SK-N-SH (cell line): ENCODE data around the gene SAG. TPM values are rescaled to one million over a fixed set of nuclear protein-coding genes. Genes with fewer than 3 reads are reported as not detected.

Experiments
- CTCF ChIA-PET: fragments of 300-600, 350-600 bp; formaldehyde crosslinking; extraction: SDS; loops from one replicate; lab custom pipeline; 2021; lab: Yijun Ruan, JAX
- POLR2A ChIA-PET: fragments of 350-600 bp; sonication (Branson Sonifier 250); formaldehyde crosslinking; extraction: SDS; loops from one replicate; lab custom pipeline; 2020; ENCODE audit warnings: antibody characterized with exemption, inconsistent platforms; lab: Yijun Ruan, JAX
- DNase-seq: peaks from one replicate; pipeline ENCODE4 v3.0.0; 2012
- H2AFZ ChIP-seq: fragments of 200-600 bp; sonication (generic); 2 replicates; pipeline ENCODE4 v1.8.1; 2016; ENCODE audit warnings: antibody characterized with exemption, mild to moderate bottlenecking, low read depth
- H3F3A ChIP-seq: fragments of 200-600 bp; sonication (generic); replicated peaks from 2 replicates; pipeline ENCODE3; 2016; ENCODE audit warnings: antibody characterized with exemption, mild to moderate bottlenecking; ENCODE audit not compliant: insufficient read depth
- H3K27ac ChIP-seq, 2 experiments: fragments of 200-500 bp in 1 of 2; fragments of 200-600 bp in 1 of 2; sonication (Bioruptor generic) in 1 of 2; sonication (generic), shearing (Covaris generic) in 1 of 2; 2 replicates each; pipeline versions ENCODE4 v1.5.1 to v1.6.1; 2014 to 2016; ENCODE audit warnings: low read depth in 2 of 2, inconsistent platforms in 1 of 2, low read length in 1 of 2, mild to moderate bottlenecking in 1 of 2, mixed read lengths in 1 of 2
- H3K27me3 ChIP-seq: fragments of 200-600 bp; sonication (generic), shearing (Covaris generic); 2 replicates; pipeline ENCODE4 v1.6.1; 2016; ENCODE audit warnings: mixed run types; ENCODE audit not compliant: insufficient read depth
- H3K36me3 ChIP-seq, 2 experiments: fragments of 200-500 bp in 1 of 2; fragments of 200-600 bp in 1 of 2; sonication (Bioruptor generic) in 1 of 2; sonication (generic) in 1 of 2; replicated peaks in 1 of 2; 2 replicates each; pipeline versions ENCODE3 to v1.5.1; 2014 to 2016; ENCODE audit warnings: low read length in 1 of 2, mild to moderate bottlenecking in 1 of 2; ENCODE audit not compliant: insufficient read depth in 2 of 2, control insufficient read depth in 1 of 2
- H3K4me1 ChIP-seq, 2 experiments: fragments of 200-500 bp in 1 of 2; fragments of 200-600 bp in 1 of 2; sonication (Bioruptor generic) in 1 of 2; sonication (generic), shearing (Covaris generic) in 1 of 2; 2 replicates each; pipeline versions ENCODE4 v1.5.1 to v1.6.1; 2014 to 2016; ENCODE audit warnings: low read depth in 1 of 2, low read length in 1 of 2, mixed run types in 1 of 2; ENCODE audit not compliant: insufficient read depth in 2 of 2, control insufficient read depth in 1 of 2
- H3K4me2 ChIP-seq: fragments of 200-600 bp; sonication (generic), shearing (Covaris generic); 2 replicates; pipeline ENCODE4 v1.6.1; 2017; ENCODE audit warnings: mixed run types
- H3K4me3 ChIP-seq, 2 experiments: fragments of 200-500 bp in 1 of 2; fragments of 200-600 bp in 1 of 2; sonication (Bioruptor generic) in 1 of 2; sonication (generic), shearing (Covaris generic) in 1 of 2; 2 replicates each; pipeline versions ENCODE4 v1.5.1 to v1.8.1; 2014 to 2016; ENCODE audit warnings: low read depth in 2 of 2, inconsistent platforms in 1 of 2, low read length in 1 of 2, mild to moderate bottlenecking in 1 of 2, mixed read lengths in 1 of 2, moderate library complexity in 1 of 2
- H3K79me2 ChIP-seq: fragments of 200-600 bp; sonication (generic); 2 replicates; pipeline ENCODE4 v1.8.1; 2017; ENCODE audit warnings: mild to moderate bottlenecking; ENCODE audit not compliant: insufficient read depth
- H3K9ac ChIP-seq: fragments of 200-600 bp; sonication (generic); 2 replicates; pipeline ENCODE4 v1.6.1; 2017; ENCODE audit warnings: mixed run types
- H3K9me2 ChIP-seq: fragments of 200-600 bp; sonication (generic); 2 replicates; pipeline ENCODE4 v1.6.1; 2017; ENCODE audit warnings: mixed run types
- H3K9me3 ChIP-seq: fragments of 200-600 bp; sonication (generic); 2 replicates; pipeline ENCODE4 v1.6.1; 2017; ENCODE audit warnings: mixed run types, mild to moderate bottlenecking, moderate library complexity
- H4K20me1 ChIP-seq: fragments of 200-600 bp; sonication (generic); 2 replicates; pipeline ENCODE4 v1.6.1; 2017; ENCODE audit warnings: mild to moderate bottlenecking, mixed run types; ENCODE audit not compliant: insufficient read depth
- CHD2 ChIP-seq: fragments of 150-350 bp; IDR thresholded peaks from 2 replicates; pipeline ENCODE4 v1.6.1; 2018; ENCODE audit warnings: low read length; ENCODE audit not compliant: partially characterized antibody
- FOSL2 ChIP-seq: IDR thresholded peaks from 2 replicates; pipeline ENCODE4 v1.4.0; 2012; ENCODE audit warnings: low read depth, mild to moderate bottlenecking, moderate library complexity, borderline replicate concordance
- IRF3 ChIP-seq: fragments of 150-350 bp; IDR thresholded peaks from 2 replicates; pipeline ENCODE4 v1.6.1; 2016; ENCODE audit warnings: mild to moderate bottlenecking, low read depth, low read length
- NRF1 ChIP-seq: IDR thresholded peaks from 2 replicates; pipeline ENCODE4 v1.6.1; 2012; ENCODE audit warnings: low read depth, mild to moderate bottlenecking, low read length
- PBX3 ChIP-seq: IDR thresholded peaks from 2 replicates; pipeline ENCODE4; 2012
- REST ChIP-seq: IDR thresholded peaks from 2 replicates; pipeline ENCODE4 v1.6.1; 2012; ENCODE audit warnings: mild to moderate bottlenecking, low read depth, low read length, moderate library complexity
- RXRA ChIP-seq: IDR thresholded peaks from 2 replicates; pipeline ENCODE4 v1.4.0; 2012; ENCODE audit warnings: low read depth, mild to moderate bottlenecking, borderline replicate concordance
- SIN3A ChIP-seq: IDR thresholded peaks from 2 replicates; pipeline ENCODE4 v1.6.1; 2012; ENCODE audit warnings: low read depth, mild to moderate bottlenecking, low read length, moderate library complexity, borderline replicate concordance
- TAF1 ChIP-seq: IDR thresholded peaks from 2 replicates; pipeline ENCODE4 v1.6.1; 2012; ENCODE audit warnings: low read depth, mild to moderate bottlenecking, low read length, moderate library complexity, borderline replicate concordance
- TCF12 ChIP-seq: IDR thresholded peaks from 2 replicates; pipeline ENCODE4 v1.4.0; 2012
- TEAD4 ChIP-seq: IDR thresholded peaks from 2 replicates; pipeline ENCODE4 v1.4.0; 2012; ENCODE audit warnings: mild to moderate bottlenecking, borderline replicate concordance; ENCODE audit not compliant: insufficient read depth
- YY1 ChIP-seq: IDR thresholded peaks from 2 replicates; pipeline ENCODE4 v1.4.0; 2012; ENCODE audit warnings: low read depth, mild to moderate bottlenecking
- WGBS: methylation state at CpG from one replicate; pipeline ENCODE4 v1.1.6; 2017; ENCODE audit warnings: low lambda C conversion rate; 5-methylcytosine and 5-hydroxymethylcytosine counted together
- polyA plus RNA-seq, 3 experiments: library from polyadenylated mRNA; depleted of rRNA; stranded (reverse); fragments of >200 nt; gene quantifications; 2 replicates each; pipeline ENCODE4 v1.2.3, GENCODE V29; 2012

Gene SAG
- polyA plus RNA-seq, 1 of the 3 experiments (the other 2 are of a cell fraction): not detected

- H3K27me3 ChIP-seq: no peaks in the 10 kb centered on the region
- H3K4me2 ChIP-seq: no peak overlapping the region
- H3K9me2 ChIP-seq: no peaks in the 10 kb centered on the region
- no peaks in the 10 kb centered on the region for H4K20me1 ChIP-seq
- peaks cover 54% of the 10 kb centered on the region for H3K79me2 ChIP-seq
- POLR2A ChIA-PET: no interaction called here
- no peaks in the 10 kb centered on the region for H3F3A ChIP-seq
- no peak overlapping the region for H3K9ac ChIP-seq
- H3K4me1 ChIP-seq: no peaks in the 10 kb centered on the region; a peak in 2 of 4 replicates
- no peak for DNase-seq
- H3K36me3 ChIP-seq: peaks cover 0 to 19% of the 10 kb centered on the region in 2 experiments
- no peak overlapping the region for H2AFZ ChIP-seq
- TF ChIP-seq SIN3A (no peak), FOSL2 (no peak)
- H3K9me3 ChIP-seq: no peaks in the 10 kb centered on the region; the same call in 1 of the 2 replicates
- CTCF ChIA-PET: no interaction called here
- 79% methylated on average over 2 of the region's 2 CpGs for WGBS
- no peak overlapping the region for H3K27ac ChIP-seq
- H3K4me3 ChIP-seq: no peak overlapping the region
Observed at GRCh38 chr2:233362742-233363141, 55.1 kb downstream of the SAG start.

GRCh38 chr2:233363744-233364235 lies 56.2 kb downstream of the SAG start:
- ChIA-PET CTCF (no interaction called here), POLR2A (no interaction called here)
- no peaks in the 10 kb centered on the region for H3F3A ChIP-seq
- no peak for TF ChIP-seq PBX3
- H3K4me1 ChIP-seq: no peaks in the 10 kb centered on the region; a peak in 2 of 4 replicates
- H2AFZ ChIP-seq: no peak overlapping the region
- no peak overlapping the region for H3K4me2 ChIP-seq
- H3K79me2 ChIP-seq: peaks cover 45% of the 10 kb centered on the region
- H4K20me1 ChIP-seq: no peaks in the 10 kb centered on the region
- H3K36me3 ChIP-seq: peaks cover 0 to 12% of the 10 kb centered on the region in 2 experiments
- no peak overlapping the region for H3K27ac ChIP-seq
- H3K9me3 ChIP-seq: no peaks in the 10 kb centered on the region; the same call in 1 of the 2 replicates
- no peak for DNase-seq
- no peaks in the 10 kb centered on the region for H3K27me3 ChIP-seq
- H3K9me2 ChIP-seq: no peaks in the 10 kb centered on the region
- no peak overlapping the region for H3K9ac ChIP-seq
- no peak overlapping the region for H3K4me3 ChIP-seq
- 96% methylated on average over 6 of the region's 6 CpGs for WGBS

- Histone ChIP-seq H3K36me3 (peaks cover 0 to 12% of the 10 kb centered on the region in 2 experiments), H3K9me2 (no peaks in the 10 kb centered on the region), H3K27me3 (no peaks in the 10 kb centered on the region), H3F3A (no peaks in the 10 kb centered on the region), H4K20me1 (no peaks in the 10 kb centered on the region), H3K9ac (no peak overlapping the region), H3K4me3 (no peak overlapping the region), H3K27ac (no peak overlapping the region), H3K9me3 (no peaks in the 10 kb centered on the region; the same call in 1 of the 2 replicates), H3K79me2 (peaks cover 40% of the 10 kb centered on the region), H3K4me1 (no peaks in the 10 kb centered on the region; a peak in 1 of 4 replicates), H2AFZ (no peak overlapping the region), H3K4me2 (no peak overlapping the region)
- ChIA-PET POLR2A (no interaction called here), CTCF (interaction anchor here (1.0 to 1.4 kb wide), 3 partner anchors 12 to 21 kb away, joined by 3 to 4 read pairs (median 3); no protein-coding TSS in a partner anchor)
- no peak for DNase-seq
- WGBS: 93% methylated on average over 6 of the region's 6 CpGs
- TF ChIP-seq TAF1 (no peak), RXRA (no peak), CHD2 (no peak), IRF3 (no peak), TCF12 (no peak), FOSL2 (no peak), PBX3 (no peak), SIN3A (no peak), REST (no peak), YY1 (no peak), NRF1 (no peak), TEAD4 (no peak)
Observed at GRCh38 chr2:233365861-233366520, 58.4 kb downstream of the SAG start.
